COR-L47 (cell line): Measurements from ENCODE around the gene FXYD6.
"Not testable (repeated sequence)": the region's sequence is repeated elsewhere in the genome, so short reads cannot be mapped to it uniquely, and the experiment has no call there.

Experiments
- DNase-seq: peaks from one replicate; lab custom pipeline; 2025; lab: John Stamatoyannopoulos, UW

The FXYD6 gene

DNA sequence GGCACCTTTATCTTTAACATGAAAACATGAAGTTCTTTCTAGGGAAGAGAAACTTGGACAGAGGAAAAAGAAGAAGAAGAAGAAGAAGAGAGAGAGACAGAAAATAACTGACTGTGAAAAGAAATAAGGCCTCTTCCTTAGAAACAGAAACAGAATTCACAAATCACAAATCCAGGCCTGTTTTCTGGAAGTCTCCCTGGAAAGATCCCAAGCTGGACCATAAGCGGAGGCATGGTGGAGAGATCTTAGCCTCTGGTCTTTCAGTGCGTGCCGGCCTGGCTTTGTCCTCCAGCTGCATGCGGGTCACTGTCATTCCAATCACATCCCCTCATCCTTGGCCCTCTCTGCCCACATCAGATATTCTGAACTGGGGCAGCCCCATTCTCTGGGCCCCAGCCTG, 6.9 kb downstream of the FXYD6 start:
- no peak for DNase-seq

DNA sequence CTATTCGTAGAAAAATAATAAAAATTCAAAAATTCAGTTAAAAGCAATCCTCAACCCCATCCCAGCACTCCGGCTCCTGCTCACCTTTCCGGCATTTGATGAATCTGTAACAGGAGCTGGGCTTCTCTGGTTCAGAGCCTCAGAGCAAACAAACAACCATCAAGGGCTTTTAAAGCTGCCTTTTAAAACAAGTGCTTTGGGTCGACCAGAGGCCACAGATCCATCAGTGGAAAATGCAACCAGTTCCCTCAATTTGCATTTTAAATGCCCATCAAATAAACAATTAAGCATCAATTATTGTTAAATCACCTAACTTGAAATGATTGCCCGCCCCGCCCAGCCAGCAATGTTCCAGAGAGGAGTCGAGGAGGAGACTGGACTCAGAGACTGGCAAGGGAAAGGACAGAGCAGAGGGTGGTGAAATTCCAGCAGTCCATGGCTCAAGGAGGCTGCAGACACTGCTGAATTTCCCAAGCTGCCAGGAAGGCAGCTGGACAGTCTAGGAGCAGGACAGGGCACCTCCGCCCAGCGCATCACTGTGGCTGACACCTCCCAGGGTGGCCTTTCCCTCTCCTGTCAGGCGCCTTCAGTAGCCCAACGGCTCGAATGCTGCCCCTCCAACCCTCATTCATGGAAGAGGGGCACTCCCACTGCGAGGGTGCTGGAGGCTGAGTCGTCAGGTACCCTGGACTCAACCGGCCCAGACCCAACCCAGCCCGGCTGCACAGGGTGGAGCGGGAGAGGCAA, 7.5 kb downstream of the FXYD6 start:
- peak; percentile 78 for DNase-seq

DNA sequence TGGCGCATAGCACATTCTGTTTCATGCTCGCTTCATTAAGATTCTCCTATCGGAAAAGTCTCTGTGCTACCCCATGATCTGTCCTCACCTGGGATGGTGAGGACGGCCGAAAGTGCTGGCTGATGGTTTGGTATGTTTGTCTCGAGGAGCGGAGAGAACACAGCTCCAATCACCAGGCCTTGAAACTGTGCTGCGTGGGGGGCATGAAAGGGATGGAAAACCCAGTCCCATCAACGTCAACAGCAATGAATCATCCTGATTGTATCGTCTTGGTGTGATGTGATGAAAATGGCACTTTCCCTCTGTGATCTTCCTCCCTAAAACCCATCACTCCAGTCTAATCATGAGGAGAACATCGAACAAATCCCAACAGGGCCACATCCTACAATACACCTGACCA, 8.4 kb downstream of the FXYD6 start:
- no peak for DNase-seq

- no peak for DNase-seq
Observed at GRCh38 chr11:117866526-117866925, 9.9 kb downstream of the FXYD6 start.

DNA sequence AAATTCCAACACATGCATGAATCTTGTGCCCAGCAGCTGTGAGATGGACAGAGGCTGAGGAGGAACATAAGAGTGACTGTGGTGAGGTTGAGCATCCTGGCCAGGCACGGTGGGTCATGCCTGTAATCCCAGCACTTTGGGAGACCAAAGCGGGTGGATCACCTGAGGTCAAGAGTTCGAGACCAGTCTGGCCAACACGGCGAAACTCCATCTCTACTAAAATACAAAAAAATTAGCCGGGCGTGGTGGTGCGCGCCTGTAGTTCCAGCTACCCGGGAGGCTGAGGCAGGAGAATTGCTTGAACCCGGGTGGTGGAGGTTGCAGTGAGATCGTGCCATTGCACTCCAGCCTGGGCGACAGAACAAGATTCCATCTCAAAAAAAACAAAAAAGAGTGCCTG, 10.9 kb downstream of the FXYD6 start:
- not testable (repeated sequence) for DNase-seq

- DNase-seq = no peak
Observed at GRCh38 chr11:117863383-117863782, 13.1 kb downstream of the FXYD6 start.

DNA sequence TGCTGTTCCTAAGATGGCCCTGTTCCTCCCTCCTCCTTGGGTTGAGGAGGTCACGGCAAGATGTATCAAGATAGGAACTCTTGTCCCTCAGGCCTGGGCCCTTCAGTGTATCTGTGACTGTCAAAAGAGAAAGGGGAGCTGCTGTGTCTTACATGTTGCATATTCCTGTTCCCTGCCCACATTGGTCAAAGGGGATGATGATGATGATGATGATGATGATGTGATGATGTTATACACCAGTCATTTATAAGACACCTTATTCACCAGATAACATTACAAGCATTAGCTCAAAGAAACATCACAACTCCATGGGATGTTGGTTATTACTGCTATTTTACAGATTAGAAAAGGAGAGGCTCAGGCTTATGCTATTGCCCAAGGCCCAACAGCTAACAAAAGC, 13.7 kb downstream of the FXYD6 start:
- no peak for DNase-seq

- no peak for DNase-seq
Observed at GRCh38 chr11:117862019-117862725, 14.3 kb downstream of the FXYD6 start.

DNA sequence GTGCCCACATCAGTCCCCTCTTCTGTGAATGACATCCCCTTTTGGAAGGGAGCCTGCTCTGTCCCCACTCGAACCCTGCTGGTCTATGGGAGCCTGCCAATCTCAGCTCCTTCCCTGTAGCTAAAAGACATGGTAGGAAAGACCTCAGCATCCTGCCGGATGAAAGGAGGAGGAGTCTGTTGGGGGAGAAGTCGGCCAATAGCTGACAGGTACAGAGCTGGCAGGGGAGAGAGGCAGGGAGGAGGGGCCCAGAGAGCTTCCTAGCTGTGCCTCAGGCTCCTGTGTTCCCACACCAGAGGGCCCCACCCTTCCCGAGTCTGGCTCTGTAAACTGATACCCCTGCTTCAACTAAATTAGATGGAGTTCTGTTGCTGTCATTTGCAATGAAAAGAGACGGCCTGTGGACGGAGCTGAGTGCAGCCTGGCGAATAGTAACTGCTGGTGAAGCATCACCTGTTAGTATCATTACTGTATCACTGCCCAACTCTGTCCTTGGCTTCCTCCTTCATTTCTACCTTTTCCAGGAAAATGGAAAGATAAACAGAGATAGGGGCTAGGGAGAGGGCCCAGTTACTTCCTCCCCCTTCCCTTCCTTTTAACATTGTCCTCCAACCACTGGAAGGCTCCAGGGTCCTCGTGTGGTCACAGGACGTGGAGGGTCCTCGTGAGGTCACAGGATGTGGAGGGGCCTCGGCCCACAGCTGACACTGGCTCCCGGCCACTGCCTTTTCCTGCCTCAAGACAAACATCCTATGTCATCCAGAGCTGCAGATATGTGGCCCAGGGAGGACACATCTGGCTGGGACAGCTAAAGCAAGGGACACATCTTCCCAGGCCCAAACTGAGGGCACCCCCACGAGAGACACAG, 15.1 kb downstream of the FXYD6 start:
- peak; percentile 91 for DNase-seq

DNA sequence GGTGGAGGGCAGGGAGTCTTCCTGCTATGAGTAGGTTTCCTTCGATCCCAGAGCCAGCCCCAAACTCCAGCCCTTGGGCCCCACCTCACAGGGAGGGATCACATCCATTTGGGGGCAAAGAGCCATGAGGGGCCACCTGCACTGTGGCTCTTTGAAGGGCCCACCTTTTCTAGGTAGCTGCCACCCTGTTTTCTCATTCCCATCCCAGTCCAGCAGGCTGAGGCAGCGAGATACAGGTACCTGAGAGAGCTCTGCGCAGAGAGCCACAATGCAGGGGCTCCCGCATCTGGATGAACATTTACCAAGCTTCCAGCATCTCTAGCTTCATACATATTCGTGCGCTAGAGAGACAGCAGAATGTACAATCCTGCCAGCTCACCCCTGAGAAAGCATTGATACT, 16.3 kb downstream of the FXYD6 start:
- DNase-seq = no peak

GRCh38 chr11:117859488-117860112, 16.9 kb downstream of the FXYD6 start:
- no peak for DNase-seq

GRCh38 chr11:117859061-117859460, 17.4 kb downstream of the FXYD6 start:
- no peak for DNase-seq

GRCh38 chr11:117857734-117858414, 18.6 kb downstream of the FXYD6 start:
- DNase-seq = no peak

- peak; percentile 66 for DNase-seq
Observed at GRCh38 chr11:117855912-117856651, 20.4 kb downstream of the FXYD6 start.

- DNase-seq = no peak
Observed at GRCh38 chr11:117855186-117855845, 21.1 kb downstream of the FXYD6 start.

DNA sequence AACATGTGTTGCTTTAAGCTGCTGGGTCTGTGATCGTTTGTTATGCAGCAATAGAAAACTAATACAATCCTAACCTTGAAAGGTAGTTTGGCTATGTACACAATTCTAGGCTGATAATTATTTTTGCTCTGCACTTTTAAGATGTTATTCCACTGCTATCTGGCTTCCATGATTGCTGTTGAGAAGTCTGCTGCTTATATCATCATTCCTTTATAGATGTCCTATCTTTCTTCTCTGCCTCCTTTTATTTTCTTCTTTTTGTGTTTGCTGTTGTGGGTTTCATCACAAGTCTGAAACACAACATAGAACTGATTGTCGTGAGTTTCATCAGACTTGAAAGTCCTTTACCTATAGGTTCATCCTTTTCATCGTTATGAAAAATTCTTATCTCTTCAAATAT, 24.1 kb downstream of the FXYD6 start:
- no peak for DNase-seq

DNA sequence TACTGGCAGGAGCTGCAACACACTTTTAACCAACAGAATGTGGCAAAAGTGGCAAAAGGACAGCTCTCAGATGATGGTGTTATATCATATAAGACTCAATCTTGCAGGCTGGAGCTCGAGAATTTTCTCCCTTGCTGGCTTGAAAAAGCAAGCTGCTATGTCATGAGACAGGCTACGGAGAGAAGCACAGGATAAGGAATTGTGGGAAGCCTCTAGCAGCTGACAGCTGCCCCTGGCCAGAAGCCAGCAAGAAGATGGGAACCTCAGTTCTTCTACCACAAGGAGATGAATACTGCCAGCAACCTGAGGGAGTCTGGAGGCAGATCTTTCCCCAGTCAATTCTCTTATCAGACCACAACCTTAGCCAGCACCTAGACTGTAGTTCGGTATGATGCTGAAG, 24.6 kb downstream of the FXYD6 start:
- DNase-seq = no peak

- no peak for DNase-seq
Observed at GRCh38 chr11:117851106-117851505, 25.4 kb downstream of the FXYD6 start.

DNA sequence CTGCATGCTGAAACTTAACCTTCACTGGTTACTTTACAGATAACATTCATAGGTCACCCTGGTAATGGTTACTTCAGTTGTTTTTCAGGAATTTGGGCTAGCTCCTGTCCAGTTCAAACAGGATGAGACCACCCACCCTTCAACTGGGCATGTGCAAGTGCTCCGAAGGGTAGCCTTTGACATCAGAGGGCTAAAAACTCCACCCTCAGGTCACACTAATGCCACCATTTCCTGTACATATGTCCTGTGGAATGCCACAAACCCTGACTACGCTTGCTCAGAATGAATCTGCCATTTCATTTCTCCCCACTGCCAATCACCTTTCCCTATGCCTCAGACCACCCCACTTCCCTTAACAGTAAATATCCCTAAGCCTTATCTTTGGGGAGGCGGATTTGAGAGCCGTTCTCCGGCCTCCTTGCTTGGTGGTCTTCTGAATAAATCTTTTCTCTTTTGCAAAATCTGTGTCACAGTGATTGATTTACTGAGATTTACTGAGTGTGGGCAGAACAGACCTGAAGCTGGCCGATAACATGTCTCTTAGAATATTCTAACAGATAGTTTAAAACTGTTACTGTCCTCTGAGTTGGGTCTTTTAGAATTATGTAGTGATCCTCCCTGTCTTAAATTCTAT, 26.6 kb downstream of the FXYD6 start:
- DNase-seq = no peak
